NCI-H82 (cell line): Measurements from ENCODE around the gene CCDC144A.
"Not testable (repeated sequence)": the region's sequence is repeated elsewhere in the genome, so short reads cannot be mapped to it uniquely, and the experiment has no call there.

Source experiments
- DNase-seq: peaks from one replicate; lab custom pipeline; 2025; lab: John Stamatoyannopoulos, UW

CCDC144A gene

GRCh38 chr17:16820161-16820877, 130.3 kb downstream of the CCDC144A start:
- DNase-seq: no peak

DNA sequence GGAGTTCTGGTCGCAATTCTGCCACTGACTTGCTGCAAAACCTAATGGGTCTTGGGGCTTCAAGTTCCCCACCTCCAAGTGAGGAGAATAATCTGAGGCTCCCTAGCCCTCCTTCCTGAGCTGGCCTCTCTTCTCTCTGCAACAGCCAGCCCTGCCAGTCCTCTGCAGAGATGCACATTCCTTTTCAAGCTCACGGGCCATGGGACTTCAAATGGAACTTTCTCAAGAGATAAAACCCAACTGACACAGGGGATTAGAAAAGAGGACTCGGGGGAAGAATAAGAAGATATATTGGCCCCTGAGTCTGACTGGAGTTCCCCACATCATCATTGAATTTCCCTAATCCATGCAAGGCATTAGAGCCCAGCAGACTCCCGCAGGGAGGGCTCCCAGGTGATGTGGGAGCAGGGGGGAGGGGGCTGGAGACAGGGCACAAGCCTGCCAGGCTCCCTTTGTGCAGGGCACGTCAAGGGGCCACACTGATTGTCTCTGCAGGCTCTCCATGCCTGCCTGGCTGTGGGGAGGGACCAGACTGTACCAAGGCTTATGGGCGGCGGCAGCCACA, 131.0 kb downstream of the CCDC144A start:
- DNase-seq: no peak

DNA sequence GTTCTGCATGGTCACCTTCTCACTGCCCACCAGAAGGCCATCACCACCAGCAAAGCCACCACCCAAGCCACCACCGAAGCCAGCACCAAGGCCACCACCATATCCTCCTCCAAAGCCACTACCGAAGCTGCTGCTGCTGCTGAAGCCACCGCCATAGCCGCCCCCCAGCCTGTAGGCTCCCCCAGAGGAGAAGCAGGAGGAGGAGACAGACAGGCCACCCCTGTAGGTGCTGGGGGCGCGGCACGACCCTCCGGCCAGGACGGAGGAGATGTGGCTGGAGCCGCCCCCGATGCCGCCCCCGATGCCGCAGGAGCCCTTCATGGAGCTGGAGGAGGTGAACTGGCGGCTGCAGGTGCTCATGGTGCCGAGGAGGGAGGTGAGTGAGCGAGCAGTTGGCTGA, 132.1 kb downstream of the CCDC144A start:
- not testable (repeated sequence) for DNase-seq

- DNase-seq: not testable (repeated sequence)
These were observed 133.8 kb downstream of the CCDC144A start for GRCh38 chr17:16823768-16824406.
